ENCODE results near the gene ZBTB20.

Gene ZBTB20

GRCh38 chr3:114405202-114405990 lies 741.7 kb downstream of the ZBTB20 start:
- no peak for DNase-seq (ENCODE audit: low spot score)
- in situ Hi-C loops (cut with MboI; ENCODE audit: low sequenced_read_pairs, unreplicated experiment): no loop called here
- no peak for TF ChIP-seq CTCF (IDR thresholded peaks at IDR 0.05; ENCODE audit: borderline replicate concordance, control extremely low read depth, extremely low read depth, insufficient read depth, missing control alignments)

DNA sequence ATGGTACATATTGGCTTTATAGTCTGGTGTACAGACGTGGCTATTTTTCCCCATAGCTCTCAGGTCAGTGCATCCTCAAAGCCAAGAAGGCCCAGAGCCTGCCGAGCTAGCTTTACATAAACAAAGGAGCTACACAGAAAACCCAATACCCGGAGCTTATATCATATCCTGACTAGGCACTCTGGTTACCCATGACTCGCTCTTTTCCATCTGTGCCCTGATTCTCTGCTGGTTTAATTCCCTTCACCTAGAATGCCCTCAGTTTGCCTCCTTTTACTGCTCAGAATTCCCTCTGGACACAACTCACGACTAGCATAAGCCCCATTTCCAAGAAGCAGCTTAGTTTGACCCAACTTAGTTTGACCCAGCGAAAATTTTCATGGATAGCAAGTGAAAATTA lies 742.5 kb downstream of the ZBTB20 start:
- no peak for TF ChIP-seq CTCF (IDR thresholded peaks at IDR 0.05; ENCODE audit: borderline replicate concordance, control extremely low read depth, extremely low read depth, insufficient read depth, missing control alignments)
- no peak for DNase-seq (ENCODE audit: low spot score)
- in situ Hi-C loops (cut with MboI; ENCODE audit: low sequenced_read_pairs, unreplicated experiment): no loop called here

- no peak for DNase-seq (ENCODE audit: low spot score)
- in situ Hi-C loops (cut with MboI; ENCODE audit: low sequenced_read_pairs, unreplicated experiment): no loop called here
- TF ChIP-seq CTCF (IDR thresholded peaks at IDR 0.05; ENCODE audit: borderline replicate concordance, control extremely low read depth, extremely low read depth, insufficient read depth, missing control alignments): no peak
Observed at GRCh38 chr3:114402838-114403237, 744.2 kb downstream of the ZBTB20 start.

- in situ Hi-C loops (cut with MboI; ENCODE audit: low sequenced_read_pairs, unreplicated experiment): no loop called here
- no peak for TF ChIP-seq CTCF (IDR thresholded peaks at IDR 0.05; ENCODE audit: borderline replicate concordance, control extremely low read depth, extremely low read depth, insufficient read depth, missing control alignments)
- no peak for DNase-seq (ENCODE audit: low spot score)
Observed at GRCh38 chr3:114401346-114401745, 745.7 kb downstream of the ZBTB20 start.

GRCh38 chr3:114400371-114400770 lies 746.7 kb downstream of the ZBTB20 start:
- DNase-seq (ENCODE audit: low spot score): no peak
- in situ Hi-C loops (cut with MboI; ENCODE audit: low sequenced_read_pairs, unreplicated experiment): no loop called here
- no peak for TF ChIP-seq CTCF (IDR thresholded peaks at IDR 0.05; ENCODE audit: borderline replicate concordance, control extremely low read depth, extremely low read depth, insufficient read depth, missing control alignments)

DNA sequence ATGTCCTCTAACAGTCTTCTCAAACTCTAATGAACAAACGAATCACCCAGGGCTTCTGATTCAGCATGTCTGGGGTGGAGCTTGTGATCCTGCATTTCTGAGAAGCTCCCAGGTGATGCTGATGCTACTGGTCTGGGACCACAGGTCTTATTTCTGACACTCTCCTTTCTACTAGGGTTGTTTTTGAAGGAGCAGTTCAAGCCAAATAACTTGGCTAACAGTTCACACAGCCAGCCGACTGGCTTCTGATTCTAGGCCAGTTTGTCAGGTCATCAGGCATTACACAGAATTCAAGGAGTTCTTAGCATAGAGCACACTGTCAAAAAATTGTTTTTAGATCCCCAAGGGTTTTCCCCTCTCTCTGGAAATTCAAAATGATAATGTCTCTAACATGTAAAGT lies 752.5 kb downstream of the ZBTB20 start:
- no peak for DNase-seq (ENCODE audit: low spot score)
- TF ChIP-seq CTCF (IDR thresholded peaks at IDR 0.05; ENCODE audit: borderline replicate concordance, control extremely low read depth, extremely low read depth, insufficient read depth, missing control alignments): no peak
- in situ Hi-C loops (cut with MboI; ENCODE audit: low sequenced_read_pairs, unreplicated experiment): no loop called here

Data from GM13976 (cell line).